Measurements from ENCODE around the gene F13A1.

F13A1 gene

DNA sequence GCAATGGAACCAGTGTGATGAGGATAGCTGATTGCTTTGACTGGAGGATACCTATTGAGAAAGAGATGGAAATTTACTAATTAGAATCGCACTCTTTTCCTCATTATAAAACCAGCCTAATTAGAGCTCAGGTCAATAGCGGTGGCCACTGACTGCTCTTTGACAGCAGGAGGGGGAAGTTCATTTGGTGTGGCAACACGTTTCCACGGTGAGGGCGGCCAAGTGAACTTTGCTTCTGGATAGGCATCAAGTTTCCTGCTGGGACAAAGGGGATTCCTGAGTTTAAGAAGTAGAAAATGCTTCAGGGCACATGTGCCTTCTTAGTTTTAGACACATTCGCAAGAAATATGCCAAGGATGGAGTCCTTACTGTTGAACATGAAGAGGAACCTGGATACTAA is 168.4 kb downstream of the F13A1 start:
- no peak for ATAC-seq
- H3K36me3 Mint-ChIP-seq = no peaks in the 10 kb centered on the region

DNA sequence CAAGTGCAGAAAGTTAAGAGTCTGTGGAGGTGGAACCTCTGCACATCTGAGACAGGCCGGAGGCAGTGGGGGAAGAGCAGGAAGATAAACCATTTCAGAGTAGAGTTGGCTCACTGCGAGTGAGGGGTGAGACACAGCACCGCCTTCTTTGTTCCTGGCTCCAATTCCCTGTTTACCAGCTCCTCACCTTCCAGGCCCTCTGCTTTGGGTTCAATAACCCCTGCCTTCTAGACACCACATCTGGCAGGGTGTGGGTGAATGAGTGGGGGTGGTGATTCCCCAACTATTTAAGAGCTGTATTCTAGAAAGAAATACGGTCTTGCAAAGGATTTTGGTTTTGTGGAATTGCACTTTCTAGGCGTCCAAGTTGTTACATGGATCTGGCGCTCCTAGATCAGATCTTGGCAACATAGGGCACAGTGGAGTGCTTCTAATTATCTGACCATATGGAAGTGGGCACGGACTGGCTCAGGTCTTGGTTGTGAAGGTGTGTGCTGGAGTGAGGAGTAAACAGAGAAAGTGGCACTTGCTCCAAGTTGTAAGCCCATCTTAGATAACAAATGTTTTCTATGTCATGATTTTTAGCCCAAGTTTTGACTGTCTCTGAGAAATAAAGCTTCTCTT is 172.2 kb downstream of the F13A1 start:
- Mint-ChIP-seq H3K4me1 (no peaks in the 10 kb centered on the region), H3K27me3 (peaks cover 34% of the 10 kb centered on the region), H3K27ac (no peak overlapping the region), H3K9me3 (no peaks in the 10 kb centered on the region), H3K36me3 (no peaks in the 10 kb centered on the region), H3K4me3 (no peak overlapping the region)
- ATAC-seq = no peak

More for the DNA sequence above, 168.4 kb downstream of the F13A1 start:
- Mint-ChIP-seq H3K4me3 (no peak overlapping the region), H3K27ac (no peak overlapping the region), H3K4me1 (no peaks in the 10 kb centered on the region), H3K9me3 (no peaks in the 10 kb centered on the region), H3K27me3 (peaks cover 22% of the 10 kb centered on the region)

DNA sequence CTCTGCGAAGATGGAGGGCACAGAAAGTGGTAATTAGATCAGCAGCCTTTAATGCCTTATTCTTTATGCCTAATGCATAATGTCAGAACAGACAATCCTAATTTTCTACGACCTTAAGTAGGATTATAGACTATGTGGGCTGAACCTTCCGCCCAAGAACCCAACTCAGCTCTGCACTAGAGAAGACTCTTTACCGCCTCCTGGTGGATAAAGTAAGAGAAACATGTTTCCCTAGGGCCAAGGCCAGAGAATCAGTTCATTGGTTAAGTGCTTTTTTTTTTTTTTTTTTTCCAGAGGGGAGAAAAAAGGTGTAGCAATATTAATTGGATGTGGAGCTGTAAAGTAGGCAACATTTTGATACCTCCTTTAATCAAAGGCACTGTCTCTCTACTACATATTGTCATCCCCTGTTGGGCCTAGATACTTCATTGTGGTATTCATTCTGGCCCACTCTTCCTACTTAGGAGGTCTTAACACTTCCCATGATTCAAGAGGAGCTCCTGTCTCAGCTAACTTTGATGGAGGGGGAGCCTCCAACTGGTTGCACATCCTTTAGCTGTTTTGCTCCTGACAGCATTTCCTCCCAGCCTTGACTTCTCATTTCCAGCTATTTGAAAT is 188.9 kb downstream of the F13A1 start:
- no peak for ATAC-seq
- Mint-ChIP-seq H3K27me3 (peaks cover 7% of the 10 kb centered on the region), H3K4me3 (no peak overlapping the region), H3K9me3 (no peaks in the 10 kb centered on the region), H3K27ac (no peak overlapping the region), H3K36me3 (no peaks in the 10 kb centered on the region), H3K4me1 (no peaks in the 10 kb centered on the region)

DNA sequence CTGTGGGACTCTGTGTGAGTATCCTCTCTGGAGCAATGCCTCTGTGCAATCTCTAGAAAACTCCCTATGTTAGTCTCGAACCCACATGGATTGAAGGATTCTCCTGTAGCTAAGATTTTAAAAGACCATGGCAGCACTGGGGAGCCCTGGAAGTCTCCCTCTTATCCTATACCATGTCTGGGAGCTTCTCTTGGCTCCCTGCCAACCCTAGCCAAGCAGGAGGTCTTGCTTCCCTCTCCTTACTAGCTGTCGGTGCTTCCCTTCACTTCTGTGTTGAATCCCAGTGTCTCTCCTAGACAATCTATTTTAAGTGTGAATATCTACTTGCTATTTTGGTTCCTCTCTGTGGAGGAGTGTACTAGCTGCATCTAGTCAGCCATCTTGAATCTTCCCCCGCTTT is 195.0 kb downstream of the F13A1 start:
- H3K9me3 Mint-ChIP-seq = peaks cover 16% of the 10 kb centered on the region
- no peak overlapping the region for H3K27ac Mint-ChIP-seq
- H3K4me1 Mint-ChIP-seq = no peaks in the 10 kb centered on the region
- H3K27me3 Mint-ChIP-seq = peaks cover 29% of the 10 kb centered on the region
- no peak for ATAC-seq
- H3K36me3 Mint-ChIP-seq = peaks cover 6% of the 10 kb centered on the region
- no peak overlapping the region for H3K4me3 Mint-ChIP-seq

DNA sequence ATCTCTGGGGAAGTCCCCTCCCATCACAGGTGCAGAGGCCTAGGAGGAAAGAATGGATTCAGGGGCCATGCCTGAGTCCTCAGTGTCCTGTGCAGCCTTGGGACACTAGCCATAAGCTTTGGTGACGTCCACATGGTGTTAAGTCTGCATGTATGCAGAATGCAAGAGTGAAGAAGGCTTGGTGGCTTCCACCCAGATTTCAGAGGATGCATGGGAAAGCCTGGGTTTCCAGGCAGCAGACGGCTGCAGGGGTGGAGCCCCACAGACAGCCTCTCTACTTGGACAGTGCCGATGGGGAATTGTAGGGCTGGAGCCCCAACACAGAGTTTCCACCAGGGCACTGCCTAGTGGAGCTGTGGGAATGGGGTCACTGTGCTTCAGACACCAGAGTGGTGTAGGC is 196.7 kb downstream of the F13A1 start:
- Mint-ChIP-seq H3K4me1 (no peaks in the 10 kb centered on the region), H3K27ac (no peak overlapping the region), H3K4me3 (no peak overlapping the region), H3K9me3 (peaks cover 16% of the 10 kb centered on the region), H3K36me3 (peaks cover 6% of the 10 kb centered on the region), H3K27me3 (peaks cover 45% of the 10 kb centered on the region)
- ATAC-seq = no peak

DNA sequence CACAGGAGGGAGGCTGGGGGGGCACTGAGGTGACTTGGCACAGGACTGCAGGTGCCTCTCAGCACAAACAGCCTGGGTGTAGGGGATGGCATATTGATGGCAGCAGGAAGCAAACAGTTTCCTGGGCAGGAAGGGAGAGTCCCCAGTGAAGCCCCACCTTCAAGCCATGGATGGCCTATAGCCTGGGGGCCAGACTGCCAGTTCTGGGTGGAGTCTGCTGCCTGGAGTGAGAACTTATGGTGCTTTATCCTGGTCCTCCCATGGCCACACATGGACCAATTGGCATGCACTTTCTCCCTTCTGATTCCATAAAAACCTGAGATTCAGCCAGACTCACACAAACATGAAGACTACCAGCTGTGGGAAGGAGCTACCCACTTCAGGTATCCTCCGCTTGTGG is 198.5 kb downstream of the F13A1 start:
- Mint-ChIP-seq H3K36me3 (peaks cover 6% of the 10 kb centered on the region), H3K4me1 (no peaks in the 10 kb centered on the region), H3K27ac (no peak overlapping the region), H3K27me3 (peaks cover 59% of the 10 kb centered on the region), H3K9me3 (peaks cover 24% of the 10 kb centered on the region), H3K4me3 (no peak overlapping the region)
- no peak for ATAC-seq

DNA sequence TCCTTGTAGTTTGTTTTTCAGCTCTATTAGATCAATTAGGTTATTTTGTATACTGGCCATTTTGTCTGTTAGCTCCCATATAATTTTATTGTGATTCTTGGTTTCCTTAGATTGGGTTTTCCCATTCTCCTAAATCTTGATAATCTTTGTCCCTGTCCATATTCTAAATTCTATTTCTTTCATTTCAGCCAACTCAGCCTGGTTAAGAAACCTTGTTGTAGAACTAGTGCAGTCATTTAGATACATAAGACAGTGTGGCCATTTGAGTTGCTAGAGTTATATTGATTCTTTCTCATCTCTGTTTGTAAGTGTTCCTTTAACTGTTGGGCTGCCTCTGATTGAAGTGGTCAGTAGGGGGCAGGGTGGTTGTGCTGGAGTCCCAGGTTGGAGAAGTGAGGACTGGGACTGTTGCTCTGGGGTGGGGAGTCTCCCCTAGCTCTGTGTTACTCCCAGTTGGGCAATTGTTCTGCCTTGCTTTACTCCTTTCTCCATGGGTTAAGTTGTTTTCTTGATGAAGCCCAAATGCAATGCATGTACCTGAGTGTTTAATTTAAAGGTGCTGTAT is 214.9 kb downstream of the F13A1 start:
- no peaks in the 10 kb centered on the region for H3K4me1 Mint-ChIP-seq
- H3K27me3 Mint-ChIP-seq = peaks cover 69% of the 10 kb centered on the region
- H3K9me3 Mint-ChIP-seq = peaks cover 12% of the 10 kb centered on the region
- no peak for ATAC-seq
- no peak overlapping the region for H3K27ac Mint-ChIP-seq
- no peak overlapping the region for H3K4me3 Mint-ChIP-seq
- peaks cover 5% of the 10 kb centered on the region for H3K36me3 Mint-ChIP-seq

Data from stimulated activated memory B cell treated with anti-CD40 and anti-IgM and Interleukin-4, amounts not matched to agents 10 μg/mL and 1 μg/mL and 100 μg/mL, for 72 hours (primary cell).